ENCODE measurements around the gene CA10. TPM values are rescaled to one million over a fixed set of nuclear protein-coding genes. Genes with fewer than 3 reads are reported as not detected.

The CA10 gene
- total and polyA plus RNA-seq, 2 of the 4 experiments (the other 2 are of a cell fraction), result not detected

- ChIA-PET CTCF (no interaction called here), POLR2A (ENCODE audit: unreplicated experiment) (no interaction called here)
- Histone ChIP-seq H3K4me3 (ENCODE audit: insufficient read depth, low read depth, low read length) (no peak overlapping the region), H3K56ac (ENCODE audit: extremely low read depth, insufficient read depth, low read length) (no peak overlapping the region), H3K23ac (ENCODE audit: low read depth, low read length) (no peak overlapping the region), H4K5ac (ENCODE audit: low read depth, low read length) (no peak overlapping the region), H3K9ac (ENCODE audit: low read depth, low read length) (no peak overlapping the region), H3K4me2 (ENCODE audit: low read depth, low read length) (no peak overlapping the region), H3K4me1 (ENCODE audit: control insufficient read depth, insufficient read depth, low read length) (no peaks in the 10 kb centered on the region), H4K8ac (ENCODE audit: low read depth in 2 of 2, low read length in 2 of 2) (no peak overlapping the region), H3K9me1 (ENCODE audit: insufficient read depth, low read length) (no peaks in the 10 kb centered on the region), H3K36me3 (ENCODE audit: control insufficient read depth, insufficient read depth, low read length) (no peaks in the 10 kb centered on the region), H2AK5ac (ENCODE audit: low read depth, low read length) (no peak overlapping the region), H3K4ac (ENCODE audit: low read depth, low read length) (no peak overlapping the region), H2BK20ac (ENCODE audit: low read depth, low read length) (no peak overlapping the region), H4K91ac (ENCODE audit: insufficient read depth, low read depth, low read length) (no peak overlapping the region), H2AK9ac (replicated peaks; ENCODE audit: low read depth, low read length, poor library complexity) (no peak overlapping the region), H2BK5ac (ENCODE audit: low read depth, low read length, poor library complexity, severe bottlenecking) (no peak overlapping the region), H3K27ac (ENCODE audit: insufficient read depth, low read length) (no peak overlapping the region), H2BK120ac (ENCODE audit: low read depth, low read length) (no peak overlapping the region), H3K27me3 (ENCODE audit: control insufficient read depth, insufficient read depth, low read length) (no peaks in the 10 kb centered on the region), H3K18ac (ENCODE audit: low read depth, low read length) (no peak overlapping the region), H3K9me3 (ENCODE audit: control insufficient read depth, insufficient read depth, low read length) (peaks cover 8% of the 10 kb centered on the region), H4K20me1 (ENCODE audit: insufficient read depth, low read length) (no peaks in the 10 kb centered on the region), H2AFZ (replicated peaks; ENCODE audit: low read length, poor library complexity) (no peak overlapping the region), H3K79me1 (ENCODE audit: low read depth in 1 of 2, low read length in 2 of 2) (no peaks in the 10 kb centered on the region), H3K14ac (replicated peaks; ENCODE audit: low read depth, low read length) (no peak overlapping the region), H2BK15ac (ENCODE audit: low read depth, low read length) (no peak overlapping the region)
- dilution Hi-C loops (cut with HindIII; ENCODE audit: low sequenced_read_pairs, unreplicated experiment) (no loop called here), in situ Hi-C loops (cut with MboI; ENCODE audit: low sequenced_read_pairs) (loop anchor here (10.0 kb wide), 1 partner anchor 56 kb away; no protein-coding TSS in a partner anchor), intact Hi-C loops (cut with micrococcal nuclease) (no loop called here)
- TF ChIP-seq NFE2L2 (IDR thresholded peaks at IDR 0.05; ENCODE audit: low read depth, low read length) (no peak), USF2 (IDR thresholded peaks at IDR 0.05; ENCODE audit: low read depth, low read length) (no peak), RCOR1 (IDR thresholded peaks at IDR 0.05; ENCODE audit: insufficient replicate concordance, low read length) (no peak)
- no CpG with 5 or more reads among the region's 5 CpGs for WGBS, 2 experiments (ENCODE audit: extremely low coverage in 2 of 2, insufficient read length in 1 of 2)
- ATAC-seq (ENCODE audit: low read depth) (no peak), DNase-seq (no peak)
- BruUV-seq (replicated peaks), result no TSS peak
Measured at GRCh38 chr17:51778842-51779241, 379.7 kb downstream of the CA10 start.
